ENCODE results near the gene NOTCH4. TPM values are rescaled to one million over a fixed set of nuclear protein-coding genes. Genes with fewer than 3 reads are reported as not detected.

Gene NOTCH4
- total and polyA plus RNA-seq, 2 experiments from 2014 or later = 2.7 to 2.8 TPM

- Histone ChIP-seq H3K4me1 (ENCODE audit: insufficient read depth) (peaks cover 24% of the 10 kb centered on the region), H3K79me2 (replicated peaks; ENCODE audit: insufficient read depth) (no peaks in the 10 kb centered on the region), H2AFZ (no peak overlapping the region), H3K27ac (ENCODE audit: low read depth) (no peak overlapping the region), H3K36me3 (ENCODE audit: insufficient read depth) (no peaks in the 10 kb centered on the region), H3K4me3 (no peak overlapping the region), H3F3A (replicated peaks; ENCODE audit: low read depth) (peaks cover 17% of the 10 kb centered on the region), H4K20me1 (replicated peaks; ENCODE audit: insufficient read depth) (no peaks in the 10 kb centered on the region), H3K27me3 (ENCODE audit: insufficient read depth) (no peaks in the 10 kb centered on the region), H3K4me2 (no peak overlapping the region), H3K9me2 (ENCODE audit: insufficient read depth) (no peaks in the 10 kb centered on the region)
- no peak overlapping the region for H3K4me3 Mint-ChIP-seq
- H3K27me3 Mint-ChIP-seq (ENCODE audit: insufficient read depth, low read depth, poor library complexity) = peaks cover 9% of the 10 kb centered on the region
- TF ChIP-seq EZH2phosphoT487 (IDR thresholded peaks at IDR 0.05; ENCODE audit: unreplicated experiment) = no peak
- no peak for TF ChIP-seq EZH2 (IDR thresholded peaks at IDR 0.05; ENCODE audit: low read depth, unreplicated experiment)
- no peak for TF ChIP-seq NANOG (IDR thresholded peaks at IDR 0.05; ENCODE audit: borderline replicate concordance)
- no peak for TF ChIP-seq ZNF114 (CRISPR knock-in tag; IDR thresholded peaks at IDR 0.05)
- TF ChIP-seq STAT1 (IDR thresholded peaks at IDR 0.05; ENCODE audit: unreplicated experiment) = no peak
- TF ChIP-seq ETS1 (IDR thresholded peaks at IDR 0.05) = no peak
- TF ChIP-seq CREB1 (CRISPR knock-in tag; IDR thresholded peaks at IDR 0.05; ENCODE audit: low read depth) = no peak
- TF ChIP-seq ZNF462 (CRISPR knock-in tag; IDR thresholded peaks at IDR 0.05) = no peak
- no peak for TF ChIP-seq REST (IDR thresholded peaks at IDR 0.05; ENCODE audit: unreplicated experiment)
- no peak for TF ChIP-seq CTCF (conservative IDR thresholded peaks at IDR 0.05; ENCODE audit: low read depth in 2 of 2)
- no peak for TF ChIP-seq ZNF331 (CRISPR knock-in tag; IDR thresholded peaks at IDR 0.05; ENCODE audit: low read depth)
- TF ChIP-seq JUNB (IDR thresholded peaks at IDR 0.05; ENCODE audit: unreplicated experiment) = no peak
- no peak for TF ChIP-seq POLR2AphosphoS5 (IDR thresholded peaks at IDR 0.05; ENCODE audit: low read depth)
- no peak overlapping the region for H3K27ac Mint-ChIP-seq
- DNase-seq (ENCODE audit: low spot score) (no peak), ATAC-seq (no peak)
- H3K4me1 Mint-ChIP-seq = peaks cover 26% of the 10 kb centered on the region
- no peaks in the 10 kb centered on the region for H3K36me3 Mint-ChIP-seq (ENCODE audit: low read depth)
- H3K9me3 Mint-ChIP-seq = no peaks in the 10 kb centered on the region; the same call in 2 of the 3 replicates
These were observed 25.0 kb downstream of the NOTCH4 start for GRCh38 chr6:32198866-32199265.

Data from GM23338 (cell line).